GM18519 (cell line): ENCODE results near the gene EBLN1.

ENCODE experiments used
- ATAC-seq: cut with Tn5 transposase; IDR thresholded peaks from one replicate; pipeline ENCODE4 v1.9.1; 2021; ENCODE audit warnings: mild to moderate bottlenecking, moderate library complexity; ENCODE audit not compliant: unreplicated experiment, low FRiP score

Gene EBLN1

GRCh38 chr10:22217842-22218241, at the start of gene EBLN1:
EBLN1 (minus strand) TSS chr10:22218015; CDS start chr10:22209983, 8,032 bp downstream.
- ATAC-seq: no peak

- ATAC-seq: no peak
Measured at GRCh38 chr10:22265839-22266537, 48.2 kb upstream of the EBLN1 start.

DNA sequence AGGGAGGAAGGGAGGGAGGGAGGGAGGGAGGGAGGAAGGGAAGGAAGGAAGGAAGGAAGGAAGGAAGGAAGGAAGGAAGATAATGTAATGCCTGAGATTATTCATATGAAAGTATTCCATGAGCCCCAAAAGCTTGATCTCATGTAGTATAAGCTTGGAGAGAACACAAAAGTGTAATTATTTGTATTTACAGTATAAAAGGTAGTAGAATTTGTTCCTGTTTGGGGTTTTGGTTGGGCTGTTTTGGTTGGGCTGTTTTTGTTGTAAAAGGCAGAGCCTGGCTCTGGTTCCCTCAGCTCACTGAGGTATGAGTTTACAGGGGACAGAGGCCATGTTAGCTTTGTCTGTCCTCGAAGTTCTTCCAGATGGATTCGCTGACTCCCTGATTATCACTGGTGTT, 45.3 kb upstream of the EBLN1 start:
- no peak for ATAC-seq

DNA sequence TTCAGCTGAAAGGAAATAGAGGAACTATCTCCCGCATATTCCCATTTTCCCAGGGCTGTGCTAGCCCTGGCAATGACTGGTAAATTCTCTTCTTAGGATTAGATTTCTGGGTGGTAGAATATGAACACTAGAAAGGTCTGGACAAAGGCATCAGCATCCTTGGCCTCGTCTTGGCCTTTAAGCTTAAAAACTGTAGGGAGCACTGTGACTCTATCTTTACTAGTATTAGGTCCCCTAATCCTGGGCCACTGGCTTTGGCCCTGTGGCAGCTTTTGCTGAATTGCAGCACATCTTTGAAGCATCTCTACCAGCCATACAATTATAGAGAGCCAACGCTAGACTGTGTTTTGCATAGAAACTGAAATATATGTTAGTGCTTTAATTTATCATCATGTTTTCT, 41.5 kb upstream of the EBLN1 start:
- ATAC-seq: peak; percentile 59

DNA sequence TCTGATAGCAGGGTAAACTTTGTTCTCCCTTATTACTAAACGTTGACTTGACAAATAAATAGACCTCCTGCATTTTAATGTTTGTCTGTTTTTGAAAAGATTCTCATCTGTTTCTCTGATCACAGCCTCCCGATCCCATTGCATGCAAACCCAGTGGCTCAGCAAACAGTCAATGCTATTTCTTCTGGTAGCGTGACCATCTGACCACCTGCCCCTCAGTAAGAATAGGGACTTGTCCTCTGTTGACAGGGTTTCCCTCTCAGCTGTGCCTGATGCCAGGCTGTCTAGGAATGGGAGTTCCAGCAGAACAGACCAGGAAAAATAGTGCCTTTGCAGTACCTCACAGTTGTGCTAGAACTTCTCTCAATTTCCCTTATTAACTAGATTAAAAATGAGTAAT, 40.7 kb upstream of the EBLN1 start:
- ATAC-seq: no peak

DNA sequence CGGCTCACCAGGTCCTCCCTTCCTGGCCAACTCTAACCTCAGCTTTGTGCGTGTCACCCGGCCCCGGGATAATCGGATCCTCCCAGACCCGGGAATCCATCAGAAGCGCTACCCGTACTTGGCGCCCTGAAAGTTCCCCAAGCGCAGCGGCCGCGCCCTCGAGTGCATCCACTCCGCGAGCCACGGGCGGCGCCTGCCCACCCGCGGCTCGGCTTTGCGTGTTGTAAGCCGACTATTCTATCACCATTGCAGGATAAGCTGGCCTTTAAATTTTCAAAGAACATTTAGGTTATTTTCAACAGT, 35.7 kb upstream of the EBLN1 start:
- ATAC-seq: no peak

DNA sequence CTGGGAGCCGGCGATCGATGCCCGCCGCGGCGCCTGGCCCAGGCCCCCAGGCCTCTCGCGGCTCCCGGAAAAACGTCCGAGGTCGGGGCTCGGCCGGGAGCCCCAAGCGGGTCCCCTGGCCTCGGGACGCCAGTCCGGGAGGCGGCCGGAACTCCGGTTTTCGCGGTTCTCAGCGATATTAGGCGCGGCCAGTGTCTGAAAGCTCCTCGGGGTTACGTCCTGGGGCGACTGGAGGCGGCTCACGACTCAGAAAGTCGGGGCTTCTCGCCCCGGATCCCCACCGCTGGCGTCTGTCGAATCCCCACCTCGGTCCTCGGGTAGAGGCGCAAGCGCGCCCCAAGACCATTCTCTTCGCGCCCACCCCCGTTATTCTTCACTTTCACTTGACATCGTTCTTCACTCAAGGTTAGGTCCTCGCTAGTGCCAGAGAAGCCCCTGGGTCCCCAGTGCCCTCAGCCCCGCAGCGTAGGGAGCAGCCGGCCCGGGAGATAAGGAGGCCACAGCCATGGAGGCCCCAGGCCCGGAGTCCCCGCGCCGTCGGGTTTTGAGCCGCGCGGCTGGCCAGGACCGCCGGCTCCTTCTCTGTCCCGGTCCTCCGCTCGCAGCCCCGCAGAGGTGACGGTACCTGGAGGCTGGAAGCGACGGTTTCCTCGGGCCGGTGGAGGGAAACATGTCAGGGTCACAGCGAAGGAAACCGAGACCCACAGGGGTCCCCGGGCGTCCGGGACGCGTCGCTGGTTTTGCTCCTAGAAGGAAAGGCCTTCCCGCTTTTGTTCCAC, 35.2 kb upstream of the EBLN1 start:
- ATAC-seq: peak; percentile 27

GRCh38 chr10:22252224-22252800, 34.5 kb upstream of the EBLN1 start:
- ATAC-seq: peak; percentile 66

DNA sequence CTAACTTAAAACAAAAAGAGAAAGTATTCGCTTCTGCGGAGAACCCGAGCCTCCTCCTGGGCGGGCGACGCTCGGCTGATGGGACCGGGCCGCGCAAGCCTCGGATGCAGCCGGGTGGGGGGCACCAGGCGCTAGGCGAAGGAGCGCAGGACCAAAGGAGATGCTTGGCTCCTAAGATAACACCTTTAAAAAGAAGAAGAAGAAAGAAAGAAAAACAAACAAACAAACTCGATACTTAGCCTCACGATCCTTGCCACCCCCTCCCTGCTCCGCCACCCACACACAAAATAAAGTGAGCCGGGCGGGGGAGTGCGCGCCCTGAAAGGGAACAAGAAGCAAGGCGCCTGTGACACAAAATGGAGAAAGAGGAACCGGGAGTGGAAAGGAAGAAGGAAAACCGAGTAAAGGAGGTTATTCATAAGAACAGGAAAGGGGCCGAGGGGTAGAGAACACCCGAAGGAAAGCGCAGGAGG, 34.0 kb upstream of the EBLN1 start:
- ATAC-seq: no peak

- no peak for ATAC-seq
Measured at GRCh38 chr10:22250897-22251660, 33.3 kb upstream of the EBLN1 start.

DNA sequence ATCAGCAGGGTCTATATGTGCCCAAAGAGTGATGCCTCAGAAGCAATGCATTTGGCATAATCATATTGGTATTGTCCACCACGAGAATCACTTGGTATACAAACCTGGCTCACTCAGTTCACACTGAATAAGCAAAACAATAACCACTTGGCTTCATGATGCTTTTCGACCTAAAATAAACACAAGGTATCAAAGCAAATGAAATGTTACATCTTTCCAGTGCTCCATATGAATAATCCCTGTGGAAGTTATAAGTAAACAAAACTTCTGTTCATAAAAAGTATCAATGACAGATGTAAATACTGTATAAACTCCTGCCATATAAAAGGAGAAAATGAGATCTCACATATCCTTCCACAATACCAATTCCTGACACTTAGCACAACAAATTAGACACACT, 29.8 kb upstream of the EBLN1 start:
- no peak for ATAC-seq

DNA sequence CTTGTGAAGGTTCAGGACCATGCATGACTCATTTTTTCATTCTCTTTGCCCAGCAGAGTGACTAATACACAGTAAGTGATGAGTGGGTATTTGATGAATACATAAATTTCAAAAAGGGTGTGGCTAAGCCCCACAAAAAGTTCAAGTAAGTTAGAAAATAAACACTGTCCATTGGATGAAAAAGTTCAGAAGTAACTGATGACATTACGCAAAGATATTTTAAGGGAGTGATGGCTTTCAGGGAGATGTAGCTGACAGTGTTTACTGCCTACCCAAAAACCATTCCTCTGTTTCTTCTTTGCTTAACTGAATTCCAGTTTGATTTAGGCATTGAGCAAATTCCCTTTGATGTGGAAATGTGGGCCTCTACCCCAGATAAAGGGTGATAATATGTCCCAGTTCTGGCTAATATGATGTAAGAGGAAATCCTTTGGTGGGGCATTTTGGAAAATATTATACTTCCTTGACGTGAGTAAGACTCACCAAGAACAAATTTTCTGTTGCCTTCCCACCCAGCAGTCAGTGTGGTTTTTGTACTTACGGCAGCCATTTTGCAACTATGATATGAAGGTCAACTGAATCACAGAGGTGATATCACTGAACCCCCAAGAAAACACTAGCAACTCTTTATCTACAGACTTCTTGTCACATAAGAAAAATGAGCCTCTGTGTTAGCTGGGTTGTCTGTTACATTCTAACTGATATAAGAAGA, 29.0 kb upstream of the EBLN1 start:
- no peak for ATAC-seq

DNA sequence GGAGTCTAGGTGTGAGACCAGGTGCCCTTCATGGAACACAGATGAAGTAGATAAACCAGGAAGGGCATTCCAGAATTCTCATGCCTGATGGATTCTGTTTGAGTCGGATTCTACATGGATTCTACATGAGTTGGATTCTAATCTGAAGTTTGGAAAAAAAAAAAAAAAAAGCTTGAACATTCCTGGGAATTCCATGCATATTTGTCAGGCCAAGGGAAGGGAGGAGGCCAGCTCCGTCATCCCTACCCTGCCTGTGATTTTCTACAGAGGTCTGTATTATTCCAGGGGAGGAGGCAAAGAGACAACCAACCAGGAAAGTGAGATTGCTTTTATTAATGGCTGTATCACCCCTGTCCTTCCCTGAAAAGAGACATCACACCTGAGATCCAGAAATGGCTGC, 27.8 kb upstream of the EBLN1 start:
- ATAC-seq: no peak

- no peak for ATAC-seq
Measured at GRCh38 chr10:22244855-22245254, 27.0 kb upstream of the EBLN1 start.

DNA sequence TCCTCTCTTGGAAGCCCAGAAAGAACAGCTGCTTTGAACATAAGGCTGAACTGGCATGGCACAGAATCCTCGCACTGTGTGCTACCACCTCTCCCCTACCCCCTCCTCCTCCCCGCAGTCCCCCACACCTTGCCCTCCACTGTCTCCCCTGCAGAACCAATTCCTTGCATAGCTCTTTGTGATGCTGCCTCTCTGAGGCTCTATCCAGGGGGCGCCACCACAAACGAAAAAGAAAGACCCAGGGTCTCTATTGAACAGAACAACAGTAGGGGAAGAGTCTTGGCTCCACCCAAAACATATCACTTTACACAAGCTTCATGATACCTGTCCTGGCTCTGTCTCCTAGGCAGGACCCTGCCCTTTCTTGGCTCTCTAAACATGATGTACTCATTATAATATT, 26.2 kb upstream of the EBLN1 start:
- ATAC-seq: no peak

- no peak for ATAC-seq
Measured at GRCh38 chr10:22243321-22243720, 25.5 kb upstream of the EBLN1 start.

- ATAC-seq: no peak
Measured at GRCh38 chr10:22231260-22231659, 13.4 kb upstream of the EBLN1 start.

DNA sequence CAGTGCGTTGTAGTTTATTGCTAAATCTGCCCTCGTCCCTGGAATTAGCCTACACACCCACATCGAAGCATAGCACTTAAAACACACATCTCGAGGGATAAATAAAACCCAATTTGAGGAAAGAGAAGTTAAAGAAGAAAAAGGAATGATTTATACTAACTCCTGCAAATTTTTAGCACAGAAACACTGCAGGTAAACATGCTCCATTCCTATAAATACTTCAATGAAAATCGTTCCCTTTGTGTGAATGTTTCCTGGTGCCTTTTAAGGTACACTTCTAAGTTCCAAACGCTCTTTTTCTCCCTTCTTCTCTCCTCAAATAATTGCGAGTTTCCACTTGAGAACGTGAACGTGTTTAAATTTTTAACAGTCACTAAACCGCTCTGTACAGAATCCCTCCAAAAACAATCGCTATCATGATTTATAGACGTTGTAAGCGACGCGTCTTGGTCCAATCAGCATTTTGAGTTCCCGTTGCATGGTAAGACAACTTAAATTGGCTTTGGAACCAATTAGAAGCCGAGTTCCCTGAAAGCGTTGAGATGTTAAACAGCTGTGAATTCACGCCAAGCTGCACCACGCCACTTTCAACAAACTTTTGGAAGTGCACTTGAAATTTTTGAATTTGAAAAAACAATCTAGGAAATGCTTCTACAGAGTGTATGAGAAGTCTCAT, 12.5 kb upstream of the EBLN1 start:
- no peak for ATAC-seq

GRCh38 chr10:22229802-22230157, 12.0 kb upstream of the EBLN1 start:
- no peak for ATAC-seq
